Effector memory CD4-positive, alpha-beta T cell (primary cell): ENCODE data around the gene RAB8A.
A peak's percentile ranks its signal among the peaks of the same experiment; 100 is the strongest.

ENCODE experiments used
- DNase-seq, 3 donors: peaks; one replicate each; pipeline ENCODE4 v3.0.0-alpha.2; 2020
- H3K27ac ChIP-seq: 2 replicates; pipeline ENCODE4 v1.7.0; 2013; ENCODE audit warnings: mild to moderate bottlenecking, low read length, moderate library complexity; ENCODE audit not compliant: insufficient read depth, poor library complexity, severe bottlenecking
- H3K27me3 ChIP-seq: replicated peaks from 2 replicates; pipeline ENCODE4 v1.7.0; 2013; ENCODE audit warnings: mild to moderate bottlenecking, low read length; ENCODE audit not compliant: insufficient read depth, control insufficient read depth, poor library complexity, severe bottlenecking
- H3K36me3 ChIP-seq: 2 replicates; pipeline ENCODE4 v1.7.0; 2013; ENCODE audit warnings: mild to moderate bottlenecking, low read length, moderate library complexity; ENCODE audit not compliant: control insufficient read depth, insufficient read depth
- H3K4me1 ChIP-seq: 2 replicates; pipeline ENCODE4 v1.7.0; 2013; ENCODE audit warnings: low read length, mild to moderate bottlenecking; ENCODE audit not compliant: control insufficient read depth, insufficient read depth, poor library complexity, severe bottlenecking
- H3K4me3 ChIP-seq: 2 replicates; pipeline ENCODE4 v1.7.0; 2013; ENCODE audit warnings: low read length, low read depth, mild to moderate bottlenecking; ENCODE audit not compliant: insufficient read depth, poor library complexity, severe bottlenecking
- H3K9me3 ChIP-seq: 2 replicates; pipeline ENCODE4 v1.7.0; 2013; ENCODE audit warnings: mild to moderate bottlenecking, low read length, moderate library complexity; ENCODE audit not compliant: control insufficient read depth
- total RNA-seq, 3 donors: gene quantifications; one replicate each; lab custom pipeline; 2026; lab: John Stamatoyannopoulos, UW

The RAB8A gene
- 88.1 to 103 (median 94.6) reads per million in 3 donors for total RNA-seq

- H3K4me1 ChIP-seq, result peaks cover 20% of the 10 kb centered on the region
- peak within 1 kb of the TSS; percentile 97 for H3K4me3 ChIP-seq
- peak within 1 kb of the TSS; percentile 95 for H3K27ac ChIP-seq
- peak; percentile 97 to 99 (median 98) for DNase-seq
- H3K27me3 ChIP-seq, result no peaks in the 10 kb centered on the region
- H3K36me3 ChIP-seq, result peaks cover 7% of the 10 kb centered on the region
- H3K9me3 ChIP-seq, result no peaks in the 10 kb centered on the region
These were observed at the start of gene RAB8A for GRCh38 chr19:16111160-16111908. TSS of gene RAB8A (plus strand) at chr19:16111889. CDS start at chr19:16111902, 13 bp downstream.

GRCh38 chr19:16061943-16062342, 49.7 kb upstream of the RAB8A start:
- Histone ChIP-seq H3K36me3 (no peaks in the 10 kb centered on the region), H3K4me1 (no peaks in the 10 kb centered on the region), H3K27ac (no peak overlapping the region), H3K4me3 (no peak overlapping the region), H3K9me3 (no peaks in the 10 kb centered on the region), H3K27me3 (no peaks in the 10 kb centered on the region)
- no peak for DNase-seq

- no peaks in the 10 kb centered on the region for H3K9me3 ChIP-seq
- no peaks in the 10 kb centered on the region for H3K36me3 ChIP-seq
- no peak overlapping the region for H3K4me3 ChIP-seq
- no peak overlapping the region for H3K27ac ChIP-seq
- peak in 2 of 3 donors; percentile 46 to 63 for DNase-seq
- H3K4me1 ChIP-seq, result no peaks in the 10 kb centered on the region
- H3K27me3 ChIP-seq, result no peaks in the 10 kb centered on the region
These were observed 48.9 kb upstream of the RAB8A start for GRCh38 chr19:16062789-16063188.

- no peaks in the 10 kb centered on the region for H3K27me3 ChIP-seq
- no peak overlapping the region for H3K27ac ChIP-seq
- no peak overlapping the region for H3K4me3 ChIP-seq
- no peaks in the 10 kb centered on the region for H3K36me3 ChIP-seq
- no peak for DNase-seq
- H3K9me3 ChIP-seq, result no peaks in the 10 kb centered on the region
- H3K4me1 ChIP-seq, result peaks cover 1% of the 10 kb centered on the region
These were observed 47.3 kb upstream of the RAB8A start for GRCh38 chr19:16064209-16064889.

GRCh38 chr19:16066611-16067104, 45.0 kb upstream of the RAB8A start:
- H3K27ac ChIP-seq, result no peak overlapping the region
- H3K4me3 ChIP-seq, result no peak overlapping the region
- no peaks in the 10 kb centered on the region for H3K27me3 ChIP-seq
- H3K36me3 ChIP-seq, result no peaks in the 10 kb centered on the region
- DNase-seq, result no peak
- H3K4me1 ChIP-seq, result peaks cover 23% of the 10 kb centered on the region
- no peaks in the 10 kb centered on the region for H3K9me3 ChIP-seq

GRCh38 chr19:16067205-16067938, 44.3 kb upstream of the RAB8A start:
- H3K9me3 ChIP-seq, result no peaks in the 10 kb centered on the region
- DNase-seq, result no peak
- no peak overlapping the region for H3K27ac ChIP-seq
- no peak overlapping the region for H3K4me3 ChIP-seq
- peaks cover 23% of the 10 kb centered on the region for H3K4me1 ChIP-seq
- no peaks in the 10 kb centered on the region for H3K27me3 ChIP-seq
- H3K36me3 ChIP-seq, result no peaks in the 10 kb centered on the region

GRCh38 chr19:16068696-16069259, 42.9 kb upstream of the RAB8A start:
- Histone ChIP-seq H3K27ac (peak overlapping the region; percentile 86), H3K4me3 (no peak overlapping the region), H3K27me3 (no peaks in the 10 kb centered on the region), H3K9me3 (no peaks in the 10 kb centered on the region), H3K36me3 (no peaks in the 10 kb centered on the region), H3K4me1 (peaks cover 31% of the 10 kb centered on the region)
- DNase-seq, result no peak

GRCh38 chr19:16069813-16070365, 41.8 kb upstream of the RAB8A start:
- Histone ChIP-seq H3K4me1 (peaks cover 36% of the 10 kb centered on the region), H3K27me3 (no peaks in the 10 kb centered on the region), H3K36me3 (no peaks in the 10 kb centered on the region), H3K27ac (peak overlapping the region; percentile 86), H3K9me3 (no peaks in the 10 kb centered on the region), H3K4me3 (peak overlapping the region; percentile 30)
- DNase-seq, result no peak

- Histone ChIP-seq H3K27ac (peak overlapping the region; percentile 86), H3K9me3 (no peaks in the 10 kb centered on the region), H3K27me3 (no peaks in the 10 kb centered on the region), H3K4me3 (peak overlapping the region; percentile 30), H3K36me3 (no peaks in the 10 kb centered on the region), H3K4me1 (peaks cover 38% of the 10 kb centered on the region)
- peak; percentile 82 to 87 (median 83) for DNase-seq
These were observed 41.2 kb upstream of the RAB8A start for GRCh38 chr19:16070366-16070990.
